ENCODE data around the gene WFIKKN2. TPM values are rescaled to one million over a fixed set of nuclear protein-coding genes. Genes with fewer than 3 reads are reported as not detected.
A peak's percentile ranks its signal among the peaks of the same experiment; 100 is the strongest.

The WFIKKN2 gene
- total and polyA plus RNA-seq, 8 donors, result 0.09 to 0.45 (median 0.15) TPM

DNA sequence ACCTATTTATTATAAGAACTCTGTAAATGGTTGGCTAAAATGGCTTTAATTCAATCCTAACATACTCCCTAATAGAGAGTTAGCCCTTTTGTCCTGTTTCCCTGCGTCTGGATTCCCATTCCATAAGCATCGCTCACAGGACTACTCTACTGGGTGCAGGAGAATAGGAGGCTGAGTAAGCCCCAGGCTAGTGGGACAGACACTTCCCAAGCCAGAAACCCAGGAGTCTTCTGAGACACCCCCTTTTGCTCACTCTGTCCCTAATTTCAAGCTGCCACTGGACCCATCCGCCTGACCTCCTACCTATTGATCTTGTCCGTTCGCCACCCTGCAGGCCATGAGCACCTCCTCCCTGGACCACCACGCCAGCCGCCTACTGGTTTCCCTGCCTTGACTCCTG lies 47.5 kb downstream of the WFIKKN2 start:
- H3K4me1 ChIP-seq, result peaks cover 15 to 17% (median 16%) of the 10 kb centered on the region in 3 donors
- H3K4me3 ChIP-seq, result no peak overlapping the region
- FAIRE-seq (no peak), DNase-seq (no peak), ATAC-seq (no peak)
- no peaks in the 10 kb centered on the region for H3K27me3 ChIP-seq
- no peaks in the 10 kb centered on the region for H3K36me3 ChIP-seq
- H3K9me3 ChIP-seq, result no peaks in the 10 kb centered on the region
- WGBS, 2 donors, result 84 to 88% methylated on average over 7 of the region's 7 CpGs
- TF ChIP-seq, protein P1, sequence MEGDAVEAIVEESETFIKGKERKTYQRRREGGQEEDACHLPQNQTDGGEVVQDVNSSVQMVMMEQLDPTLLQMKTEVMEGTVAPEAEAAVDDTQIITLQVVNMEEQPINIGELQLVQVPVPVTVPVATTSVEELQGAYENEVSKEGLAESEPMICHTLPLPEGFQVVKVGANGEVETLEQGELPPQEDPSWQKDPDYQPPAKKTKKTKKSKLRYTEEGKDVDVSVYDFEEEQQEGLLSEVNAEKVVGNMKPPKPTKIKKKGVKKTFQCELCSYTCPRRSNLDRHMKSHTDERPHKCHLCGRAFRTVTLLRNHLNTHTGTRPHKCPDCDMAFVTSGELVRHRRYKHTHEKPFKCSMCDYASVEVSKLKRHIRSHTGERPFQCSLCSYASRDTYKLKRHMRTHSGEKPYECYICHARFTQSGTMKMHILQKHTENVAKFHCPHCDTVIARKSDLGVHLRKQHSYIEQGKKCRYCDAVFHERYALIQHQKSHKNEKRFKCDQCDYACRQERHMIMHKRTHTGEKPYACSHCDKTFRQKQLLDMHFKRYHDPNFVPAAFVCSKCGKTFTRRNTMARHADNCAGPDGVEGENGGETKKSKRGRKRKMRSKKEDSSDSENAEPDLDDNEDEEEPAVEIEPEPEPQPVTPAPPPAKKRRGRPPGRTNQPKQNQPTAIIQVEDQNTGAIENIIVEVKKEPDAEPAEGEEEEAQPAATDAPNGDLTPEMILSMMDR (IDR thresholded peaks at IDR 0.05), result no peak
- intact Hi-C loops (cut with DNase I), result no loop called here
- H3K27ac ChIP-seq, result peak overlapping the region in 1 of 4 donors; percentile 44

DNA sequence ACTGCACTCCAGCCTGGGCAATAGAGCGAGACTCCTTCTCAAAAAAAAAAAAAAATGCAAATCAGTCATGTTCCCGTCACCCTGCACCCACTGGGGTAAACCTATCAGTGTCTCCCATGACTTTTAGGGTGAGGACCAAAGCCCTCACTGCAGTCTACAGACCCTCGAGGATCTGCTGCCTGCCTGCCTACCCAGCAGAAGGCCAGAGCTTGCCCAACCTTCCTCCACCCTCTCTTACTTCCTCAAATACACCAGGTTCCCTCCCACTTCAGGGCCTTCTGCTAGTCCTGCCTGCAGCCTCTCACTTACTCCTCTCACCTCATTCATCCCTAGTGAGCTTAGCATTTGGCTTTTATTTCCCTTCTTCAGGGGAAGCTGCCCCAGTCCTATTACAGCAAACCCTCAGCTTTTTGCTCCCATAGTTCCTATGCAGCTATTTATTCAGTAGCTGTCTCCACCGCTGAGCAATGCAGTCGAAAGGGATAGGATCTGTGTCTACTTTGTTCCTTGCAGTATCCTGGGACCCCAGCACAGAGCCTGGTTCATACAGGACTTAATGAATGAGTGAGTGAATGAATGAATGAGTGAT lies 48.6 kb downstream of the WFIKKN2 start:
- WGBS, 2 donors, result 52 to 60% methylated on average over 5 of the region's 5 CpGs

DNA sequence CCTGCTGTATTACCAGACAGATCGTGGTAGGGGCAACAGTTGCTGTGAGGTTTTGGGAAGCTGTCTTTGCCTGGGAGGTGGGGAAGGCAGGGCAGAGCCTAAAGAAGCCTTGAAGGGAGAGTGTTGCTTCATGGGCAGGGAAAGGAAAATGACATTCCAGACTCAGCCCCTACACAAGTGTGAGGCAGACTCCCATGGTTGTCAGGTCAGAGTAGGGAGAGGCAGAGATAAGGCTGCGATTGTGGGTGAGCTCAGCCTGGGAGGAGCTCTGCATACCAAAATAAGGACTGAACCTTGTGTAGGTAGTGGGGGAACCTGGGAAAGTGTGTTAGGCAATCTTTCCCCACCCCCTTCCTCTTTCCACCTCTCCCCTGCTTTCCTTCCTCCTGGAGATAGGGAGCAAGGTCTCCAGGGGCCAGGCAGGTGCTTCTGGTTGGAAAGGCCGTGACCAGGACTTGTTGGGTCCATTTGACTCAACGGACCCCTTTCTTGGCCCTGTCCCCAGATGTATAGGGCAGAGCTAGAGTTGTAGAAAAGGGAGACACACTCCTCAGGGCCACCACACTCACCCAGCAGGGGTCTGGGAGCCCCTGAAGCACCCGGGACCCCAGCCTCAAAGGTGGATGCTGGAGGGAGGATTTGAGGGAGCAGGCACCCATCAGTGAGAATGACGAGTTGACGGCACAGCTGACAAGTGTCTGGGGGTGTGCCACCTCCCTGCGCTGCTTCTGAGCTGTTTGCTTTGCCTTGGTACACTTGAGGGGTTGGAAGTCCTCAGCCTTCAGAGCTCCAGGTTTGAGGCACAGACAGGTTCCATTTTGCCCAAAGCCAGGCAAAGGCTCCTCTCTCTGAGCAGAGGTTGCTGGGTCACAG lies 49.3 kb downstream of the WFIKKN2 start:
- DNase-seq, result peak in 3 of 6 donors; percentile 50 to 67 (median 53)
- H3K27me3 ChIP-seq, result no peaks in the 10 kb centered on the region
- H3K27ac ChIP-seq, result peak overlapping the region; percentile 45 to 83 (median 66)
- H3K36me3 ChIP-seq, result no peaks in the 10 kb centered on the region
- FAIRE-seq, result no peak
- TF ChIP-seq, protein P1 (IDR thresholded peaks at IDR 0.05), result no peak
- peak; percentile 81 to 94 (median 90) for ATAC-seq
- whole genome bisulfite sequencing, 2 donors, result 48 to 49% methylated on average over 8 of the region's 8 CpGs
- H3K4me1 ChIP-seq, result peaks cover 16 to 20% (median 19%) of the 10 kb centered on the region in 3 donors
- intact Hi-C loops (cut with DNase I), result no loop called here
- H3K9me3 ChIP-seq, result no peaks in the 10 kb centered on the region
- H3K4me3 ChIP-seq, result no peak overlapping the region

More for the DNA sequence above, 48.6 kb downstream of the WFIKKN2 start:
- DNase-seq, result no peak
- ATAC-seq, result peak; percentile 48 to 78 (median 72)
- Histone ChIP-seq H3K4me1 (peaks cover 15 to 17% (median 16%) of the 10 kb centered on the region in 3 donors), H3K27me3 (no peaks in the 10 kb centered on the region), H3K9me3 (no peaks in the 10 kb centered on the region), H3K36me3 (no peaks in the 10 kb centered on the region), H3K4me3 (no peak overlapping the region), H3K27ac (peak overlapping the region; percentile 45 to 83 (median 66))
- TF ChIP-seq, protein P1 (IDR thresholded peaks at IDR 0.05), result no peak
- intact Hi-C loops (cut with DNase I), result no loop called here
- FAIRE-seq, result no peak

DNA sequence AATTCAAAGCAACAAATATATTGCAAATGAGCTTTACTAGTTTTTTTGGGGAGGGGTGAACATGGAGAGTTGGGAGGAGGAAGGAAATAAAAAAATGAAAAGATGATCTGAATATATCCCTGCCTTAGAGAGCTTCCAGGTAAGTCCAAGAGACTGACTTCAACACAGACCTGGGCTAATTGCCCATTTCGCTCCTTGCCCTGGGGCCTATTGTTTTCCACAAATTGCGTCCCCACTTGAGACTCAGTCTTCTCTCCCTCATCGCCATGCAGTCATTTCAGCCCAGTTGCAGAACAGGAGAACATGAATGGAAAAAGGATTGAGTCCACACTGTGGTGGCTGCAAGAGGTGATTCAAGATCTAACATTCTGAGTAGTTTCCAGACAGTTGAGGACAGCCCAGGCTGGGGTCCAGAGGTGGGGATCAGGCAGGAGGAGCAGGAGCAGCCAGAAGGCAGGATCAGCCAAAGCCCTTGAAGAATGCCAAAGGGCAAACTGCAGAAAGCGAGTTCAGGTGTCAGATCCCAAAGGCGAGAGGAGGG lies 52.4 kb downstream of the WFIKKN2 start:
- FAIRE-seq, result no peak
- peaks cover 16 to 35% (median 33%) of the 10 kb centered on the region in 3 donors for H3K4me1 ChIP-seq
- TF ChIP-seq, protein P1 (IDR thresholded peaks at IDR 0.05), result no peak
- ATAC-seq, result no peak
- no peaks in the 10 kb centered on the region for H3K9me3 ChIP-seq
- intact Hi-C loops (cut with DNase I), result no loop called here
- H3K36me3 ChIP-seq, result no peaks in the 10 kb centered on the region
- H3K27me3 ChIP-seq, result no peaks in the 10 kb centered on the region
- H3K27ac ChIP-seq, result no peak overlapping the region
- 91 to 94% methylated on average over 5 of the region's 5 CpGs for WGBS, 2 donors
- DNase-seq, result no peak
- H3K4me3 ChIP-seq, result no peak overlapping the region
